Tibial nerve (tissue), 4 donors: ENCODE data around the gene MAP7D3. TPM values are rescaled to one million over a fixed set of nuclear protein-coding genes. Genes with fewer than 3 reads are reported as not detected.

Source experiments
- DNase-seq, 2 donors: peaks; one replicate each; pipeline ENCODE4 v3.0.0-alpha.2; 2019; ENCODE audit warnings: low spot score in 2 of 2
- H3K27ac ChIP-seq, 4 donors: fragments of 200-600 bp; sonication (generic) in 3 of 4; one replicate each; pipeline ENCODE4 v1.5.1; 2017 to 2019; ENCODE audit warnings: mild to moderate bottlenecking in 1 of 4
- H3K27me3 ChIP-seq, 2 donors: fragments of 200-600 bp; sonication (generic) in 1 of 2; one replicate each; pipeline versions ENCODE4 v1.5.1 to v1.6.0; 2017 to 2019
- H3K36me3 ChIP-seq, 3 donors: fragments of 200-600 bp; sonication (generic); one replicate each; pipeline ENCODE4 v1.5.1; 2018 to 2019
- H3K4me1 ChIP-seq, 4 donors: fragments of 200-600 bp; sonication (generic) in 3 of 4; one replicate each; pipeline ENCODE4 v1.5.1; 2017 to 2019
- H3K4me3 ChIP-seq, 4 donors: fragments of 200-600 bp; sonication (generic) in 3 of 4; one replicate each; pipeline ENCODE4 v1.5.1; 2017 to 2019; ENCODE audit warnings: mild to moderate bottlenecking in 1 of 4, moderate library complexity in 1 of 4
- H3K9me3 ChIP-seq, 4 donors: fragments of 200-600 bp; sonication (generic) in 3 of 4; one replicate each; pipeline ENCODE4 v1.5.1; 2017 to 2019
- CTCF ChIP-seq, 5 experiments: fragments of 200-600 bp in 3 of 5; fragments of 450-650 bp in 2 of 5; sonication (generic) in 3 of 5; IDR thresholded peaks; one replicate each; pipeline ENCODE4 v1.5.1; 2016 to 2019; ENCODE audit warnings: antibody characterized with exemption in 5 of 5, mild to moderate bottlenecking in 3 of 5, moderate library complexity in 2 of 5
- EP300 ChIP-seq, 2 donors: sonication (generic); formaldehyde crosslinking; IDR thresholded peaks; one replicate each; pipeline ENCODE4 v1.6.1; 2017; ENCODE audit warnings: antibody characterized with exemption in 2 of 2, mild to moderate bottlenecking in 1 of 2
- POLR2A ChIP-seq, 2 donors: fragments of 450-650 bp; IDR thresholded peaks; one replicate each; pipeline ENCODE4 v1.6.1; 2017; ENCODE audit warnings: antibody characterized with exemption in 2 of 2, mild to moderate bottlenecking in 2 of 2, moderate library complexity in 2 of 2
- WGBS, 2 donors: methylation state at CpG; one replicate each; pipeline ENCODE4 v1.1.5; 2018; 5-methylcytosine and 5-hydroxymethylcytosine counted together
- total RNA-seq, 4 donors: library from RNA; depleted of rRNA; stranded (reverse); fragments of >200 nt; gene quantifications; one replicate each; pipeline ENCODE4 v1.1.0, GENCODE V29; 2016

The MAP7D3 gene
- total RNA-seq, 4 donors from 2014 or later = 19.7 to 32.7 (median 22.8) TPM

DNA sequence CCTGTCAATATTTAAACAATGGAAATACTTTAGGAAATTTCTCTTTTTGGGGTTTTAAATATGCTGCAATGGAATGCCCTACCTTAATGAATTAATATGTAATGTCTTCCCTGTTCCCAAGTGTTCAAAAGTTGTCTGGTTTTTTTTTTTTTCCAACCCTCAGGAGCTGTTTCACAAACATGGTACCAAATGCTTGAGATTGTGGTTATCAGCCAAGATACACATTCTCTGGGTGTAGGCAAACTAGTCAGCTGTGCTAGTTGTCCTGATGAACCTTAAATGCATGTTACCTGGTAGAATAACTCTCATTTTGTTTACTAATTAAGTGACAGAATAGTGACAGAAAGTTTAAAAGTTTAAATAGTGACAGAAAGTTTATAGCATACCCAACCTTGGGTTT is 53.2 kb downstream of the MAP7D3 start:
- no peaks in the 10 kb centered on the region for H3K9me3 ChIP-seq
- no peaks in the 10 kb centered on the region for H3K27me3 ChIP-seq
- H3K36me3 ChIP-seq = no peaks in the 10 kb centered on the region
- DNase-seq = no peak
- H3K4me1 ChIP-seq = peaks cover 0 to 42% (median 2%) of the 10 kb centered on the region in 4 donors
- H3K27ac ChIP-seq = peak overlapping the region in 2 of 4 donors; percentile 2 to 63
- no peak for TF ChIP-seq POLR2A (IDR thresholded peaks at IDR 0.05)
- no peak for TF ChIP-seq EP300 (IDR thresholded peaks at IDR 0.05)
- no peak for TF ChIP-seq CTCF (IDR thresholded peaks at IDR 0.05)
- no peak overlapping the region for H3K4me3 ChIP-seq

DNA sequence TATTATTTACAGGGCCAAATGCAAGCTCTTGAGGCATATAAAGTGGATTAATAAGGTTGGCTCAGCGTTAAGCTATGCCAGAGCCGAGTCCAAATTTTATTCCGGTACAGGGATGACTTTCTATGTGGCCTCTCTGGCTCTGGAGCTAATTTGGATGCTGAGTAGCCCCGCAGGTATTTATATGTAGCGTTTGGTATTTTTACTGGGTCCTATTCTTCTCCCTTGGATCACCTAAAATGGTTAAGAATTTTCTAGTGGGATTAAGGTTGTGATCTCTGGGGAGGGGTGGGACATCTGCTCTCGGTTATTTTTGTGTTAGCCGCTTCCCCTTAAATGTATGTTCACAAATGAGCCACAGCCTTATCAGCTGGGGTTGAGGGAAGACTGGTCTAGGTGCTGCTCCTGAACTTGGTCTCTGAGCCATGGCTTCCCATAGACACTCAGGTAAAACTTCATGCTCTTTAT is 54.5 kb downstream of the MAP7D3 start:
- Histone ChIP-seq H3K4me1 (peaks cover 0 to 33% (median 2%) of the 10 kb centered on the region in 4 donors), H3K9me3 (no peaks in the 10 kb centered on the region)

GRCh38 chrX:136195247-136195646 is 56.0 kb downstream of the MAP7D3 start:
- Histone ChIP-seq H3K27ac (peak overlapping the region in 1 of 4 donors; percentile 63), H3K27me3 (peaks cover 0 to 5% of the 10 kb centered on the region in 2 donors), H3K36me3 (no peaks in the 10 kb centered on the region), H3K4me1 (peaks cover 0 to 37% (median 2%) of the 10 kb centered on the region in 4 donors), H3K4me3 (no peak overlapping the region), H3K9me3 (no peaks in the 10 kb centered on the region)
- 39 to 64% methylated on average over 4 of the region's 4 CpGs for WGBS, 2 donors
- no peak for DNase-seq
- TF ChIP-seq CTCF (IDR thresholded peaks at IDR 0.05) = no peak
- no peak for TF ChIP-seq POLR2A (IDR thresholded peaks at IDR 0.05)
- TF ChIP-seq EP300 (IDR thresholded peaks at IDR 0.05) = no peak

More for the DNA sequence above, 54.5 kb downstream of the MAP7D3 start:
- no peak for DNase-seq
- H3K4me3 ChIP-seq = no peak overlapping the region
- H3K27ac ChIP-seq = peak overlapping the region in 2 of 4 donors; percentile 2 to 63
- WGBS, 2 donors = 75 to 79% methylated on average over 7 of the region's 7 CpGs
- H3K27me3 ChIP-seq = peaks cover 0 to 5% of the 10 kb centered on the region in 2 donors
- TF ChIP-seq EP300 (IDR thresholded peaks at IDR 0.05) (no peak), CTCF (IDR thresholded peaks at IDR 0.05) (no peak), POLR2A (IDR thresholded peaks at IDR 0.05) (no peak)
- H3K36me3 ChIP-seq = no peaks in the 10 kb centered on the region

DNA sequence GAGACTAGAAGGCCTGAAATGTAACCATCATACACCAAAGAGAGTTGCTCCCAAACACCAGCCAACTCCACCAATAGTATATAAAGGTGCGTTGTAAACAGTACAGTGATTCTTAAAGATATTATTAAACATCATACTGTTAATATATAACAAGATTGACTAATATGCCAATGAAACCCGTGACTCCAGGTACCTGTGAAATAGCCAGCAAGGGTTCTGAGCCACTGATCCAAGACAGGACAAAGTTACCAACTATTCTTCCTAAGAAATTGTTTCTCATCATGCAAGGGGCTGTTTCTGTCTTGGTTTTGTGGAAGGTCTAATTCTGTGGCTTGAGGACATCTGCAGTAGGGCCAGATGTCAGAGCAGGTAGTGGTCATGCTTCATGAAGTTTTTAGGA is 56.7 kb downstream of the MAP7D3 start:
- TF ChIP-seq CTCF (IDR thresholded peaks at IDR 0.05) (no peak), EP300 (IDR thresholded peaks at IDR 0.05) (no peak), POLR2A (IDR thresholded peaks at IDR 0.05) (no peak)
- Histone ChIP-seq H3K36me3 (no peaks in the 10 kb centered on the region), H3K27ac (no peak overlapping the region), H3K4me1 (peaks cover 0 to 44% (median 2%) of the 10 kb centered on the region in 4 donors), H3K9me3 (no peaks in the 10 kb centered on the region), H3K27me3 (peaks cover 0 to 5% of the 10 kb centered on the region in 2 donors), H3K4me3 (no peak overlapping the region)
- 74 to 100% methylated on average over 2 of the region's 2 CpGs for WGBS, 2 donors
- no peak for DNase-seq

- Histone ChIP-seq H3K36me3 (no peaks in the 10 kb centered on the region), H3K27ac (no peak overlapping the region), H3K27me3 (peaks cover 0 to 5% of the 10 kb centered on the region in 2 donors), H3K4me3 (no peak overlapping the region), H3K9me3 (no peaks in the 10 kb centered on the region), H3K4me1 (peaks cover 0 to 40% (median 2%) of the 10 kb centered on the region in 4 donors)
- DNase-seq = no peak
- TF ChIP-seq CTCF (IDR thresholded peaks at IDR 0.05) (no peak), EP300 (IDR thresholded peaks at IDR 0.05) (no peak), POLR2A (IDR thresholded peaks at IDR 0.05) (no peak)
- 54 to 63% methylated on average over 4 of the region's 4 CpGs for WGBS, 2 donors
Measured at GRCh38 chrX:136193771-136194170, 57.4 kb downstream of the MAP7D3 start.
